Breast epithelium (tissue), 4 donors: ENCODE results near the gene CCPG1. TPM values are rescaled to one million over a fixed set of nuclear protein-coding genes. Genes with fewer than 3 reads are reported as not detected.

ENCODE experiments used
- DNase-seq, 2 donors: peaks; one replicate each; pipeline ENCODE4 v3.0.0-alpha.2; 2019; ENCODE audit warnings: low spot score in 2 of 2
- H3K27ac ChIP-seq, 2 donors: fragments of 200-600 bp; sonication (generic) in 1 of 2; one replicate each; pipeline ENCODE4 v1.5.1; 2016 to 2019; ENCODE audit warnings: mild to moderate bottlenecking in 1 of 2
- H3K27me3 ChIP-seq, 2 donors: fragments of 200-600 bp; sonication (generic) in 1 of 2; one replicate each; pipeline versions ENCODE4 v1.5.1 to v1.6.0; 2017 to 2019; ENCODE audit warnings: control low read depth in 1 of 2, mild to moderate bottlenecking in 1 of 2
- H3K36me3 ChIP-seq: fragments of 200-600 bp; one replicate; pipeline ENCODE4 v1.5.1; 2019
- H3K4me1 ChIP-seq, 2 donors: fragments of 200-600 bp; sonication (generic); one replicate each; pipeline ENCODE4 v1.5.1; 2016 to 2019; ENCODE audit warnings: control low read depth in 1 of 2
- H3K4me3 ChIP-seq, 3 donors: fragments of 200-600 bp; sonication (generic); 1 replicate in 2 of 3; 2 replicates in 1 of 3; pipeline ENCODE4 v1.5.1; 2016 to 2019; ENCODE audit warnings: mild to moderate bottlenecking in 3 of 3, moderate library complexity in 2 of 3
- H3K9me3 ChIP-seq, 2 donors: fragments of 200-600 bp; sonication (generic) in 1 of 2; one replicate each; pipeline ENCODE4 v1.5.1; 2016 to 2019; ENCODE audit warnings: control low read depth in 1 of 2
- CTCF ChIP-seq, 3 donors: fragments of 450-650 bp; IDR thresholded peaks; one replicate each; pipeline ENCODE4 v1.5.1; 2016 to 2017; ENCODE audit warnings: antibody characterized with exemption in 3 of 3, mild to moderate bottlenecking in 3 of 3, moderate library complexity in 3 of 3
- POLR2A ChIP-seq: fragments of 450-650 bp; IDR thresholded peaks from one replicate; pipeline ENCODE4 v1.6.1; 2016; ENCODE audit warnings: antibody characterized with exemption, mild to moderate bottlenecking, moderate library complexity
- POLR2AphosphoS5 ChIP-seq, 3 donors: sonication (generic); formaldehyde crosslinking; IDR thresholded peaks; one replicate each; pipeline ENCODE4 v1.6.1; 2017; ENCODE audit warnings: antibody characterized with exemption in 3 of 3
- intact Hi-C: fragments of 100-400 bp; cut with DNase I; formaldehyde crosslinking; loops from one replicate; pipeline ENCODE4 v1.15.1; 2023; ENCODE audit warnings: low total_unique reads
- total RNA-seq, 3 donors: library from RNA; depleted of rRNA; stranded (reverse); fragments of >200 nt; gene quantifications; one replicate each; pipeline ENCODE4 v1.1.0, GENCODE V29; 2016

Gene CCPG1
- total RNA-seq, 3 donors from 2014 or later = 65.9 to 82.8 (median 74.9) TPM

GRCh38 chr15:55372701-55373440 is 35.3 kb downstream of the CCPG1 start:
- DNase-seq = no peak
- H3K4me1 ChIP-seq = no peaks in the 10 kb centered on the region
- intact Hi-C loops = no loop called here
- TF ChIP-seq CTCF (IDR thresholded peaks at IDR 0.05) (no peak), POLR2A (no peak), POLR2AphosphoS5 (IDR thresholded peaks at IDR 0.05) (no peak)
- H3K27me3 ChIP-seq = no peaks in the 10 kb centered on the region
- H3K36me3 ChIP-seq = no peaks in the 10 kb centered on the region
- no peak overlapping the region for H3K27ac ChIP-seq
- no peaks in the 10 kb centered on the region for H3K9me3 ChIP-seq
- no peak overlapping the region for H3K4me3 ChIP-seq

GRCh38 chr15:55366981-55367380 is 41.2 kb downstream of the CCPG1 start:
- Histone ChIP-seq H3K9me3 (no peaks in the 10 kb centered on the region), H3K27ac (no peak overlapping the region), H3K4me1 (no peaks in the 10 kb centered on the region), H3K27me3 (no peaks in the 10 kb centered on the region), H3K36me3 (peaks cover 3% of the 10 kb centered on the region), H3K4me3 (no peak overlapping the region)
- intact Hi-C loops = no loop called here
- DNase-seq = no peak
- TF ChIP-seq POLR2AphosphoS5 (IDR thresholded peaks at IDR 0.05) (no peak), POLR2A (no peak), CTCF (IDR thresholded peaks at IDR 0.05) (no peak)

- H3K27ac ChIP-seq = no peak overlapping the region
- no peak for TF ChIP-seq POLR2AphosphoS5 (IDR thresholded peaks at IDR 0.05)
- TF ChIP-seq CTCF (IDR thresholded peaks at IDR 0.05) = no peak
- no peak for TF ChIP-seq POLR2A
- H3K4me1 ChIP-seq = no peaks in the 10 kb centered on the region
- no peaks in the 10 kb centered on the region for H3K27me3 ChIP-seq
- H3K36me3 ChIP-seq = peaks cover 3% of the 10 kb centered on the region
- H3K9me3 ChIP-seq = no peaks in the 10 kb centered on the region
- H3K4me3 ChIP-seq = no peak overlapping the region
- no peak for DNase-seq
- intact Hi-C loops = no loop called here
Observed at GRCh38 chr15:55362641-55363040, 45.5 kb downstream of the CCPG1 start.

- H3K9me3 ChIP-seq = no peaks in the 10 kb centered on the region
- TF ChIP-seq POLR2A (no peak), CTCF (IDR thresholded peaks at IDR 0.05) (no peak)
- H3K27ac ChIP-seq = no peak overlapping the region
- no peak overlapping the region for H3K4me3 ChIP-seq
- intact Hi-C loops = no loop called here
- no peaks in the 10 kb centered on the region for H3K4me1 ChIP-seq
- no peak for DNase-seq
- H3K27me3 ChIP-seq = no peaks in the 10 kb centered on the region
- H3K36me3 ChIP-seq = peaks cover 3% of the 10 kb centered on the region
Observed at GRCh38 chr15:55361048-55361447, 47.1 kb downstream of the CCPG1 start.

GRCh38 chr15:55360256-55360655 is 47.9 kb downstream of the CCPG1 start:
- Histone ChIP-seq H3K36me3 (peaks cover 3% of the 10 kb centered on the region), H3K27me3 (no peaks in the 10 kb centered on the region), H3K9me3 (no peaks in the 10 kb centered on the region), H3K4me1 (no peaks in the 10 kb centered on the region), H3K27ac (no peak overlapping the region), H3K4me3 (no peak overlapping the region)
- intact Hi-C loops = no loop called here
- TF ChIP-seq POLR2A (no peak), CTCF (IDR thresholded peaks at IDR 0.05) (no peak), POLR2AphosphoS5 (IDR thresholded peaks at IDR 0.05) (no peak)
- DNase-seq = no peak
